Spleen (tissue), 3 donors: ENCODE data around the gene PAX2.

Experiments
- POLR2A ChIP-seq, 3 donors: fragments of 450-650 bp; IDR thresholded peaks; one replicate each; pipeline ENCODE4 v1.5.1; 2017; ENCODE audit warnings: antibody characterized with exemption in 3 of 3, mild to moderate bottlenecking in 1 of 3
- POLR2AphosphoS5 ChIP-seq, 3 donors: sonication (generic); formaldehyde crosslinking; IDR thresholded peaks; one replicate each; pipeline ENCODE4 v1.5.1; 2017; ENCODE audit warnings: antibody characterized with exemption in 3 of 3

DNA sequence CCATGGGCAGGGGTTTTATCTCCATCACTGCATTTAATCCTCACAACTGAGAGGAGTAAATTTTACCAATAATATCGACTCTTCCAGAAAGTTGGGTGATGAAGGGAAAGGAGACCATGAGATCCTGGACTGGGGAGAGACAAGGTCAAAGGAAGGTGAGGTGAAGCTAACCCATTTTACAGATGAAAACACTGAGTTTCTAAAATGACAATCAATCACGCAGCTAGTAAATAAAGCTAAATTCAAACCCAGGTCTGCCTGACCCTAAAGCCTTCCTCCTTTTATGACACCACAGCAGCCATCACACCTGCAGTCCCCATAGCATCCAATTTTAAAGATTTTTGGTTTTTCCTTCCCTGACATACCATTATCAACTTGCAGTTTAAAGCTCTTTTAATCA is 103.4 kb downstream of the PAX2 start:
- no peak for TF ChIP-seq POLR2AphosphoS5 (IDR thresholded peaks at IDR 0.05)
- TF ChIP-seq POLR2A (IDR thresholded peaks at IDR 0.05), result no peak
